SK-N-SH treated with all-trans-retinoic acid at 6 μM for 48 hours (cell line): Measurements from ENCODE around the gene SYCN.

Experiments used
- ATAC-seq: fragments of 200-7000 bp; cut with Tn5 transposase; 3 replicates; pipeline ENCODE4 v1.9.1; 2020; ENCODE audit warnings: mild to moderate bottlenecking, moderate library complexity
- ARNTL ChIP-seq: fragments of 450-650 bp; formaldehyde crosslinking; IDR thresholded peaks from 2 replicates; pipeline ENCODE4 v1.5.0; 2020; ENCODE audit warnings: low read depth, mild to moderate bottlenecking, moderate library complexity, borderline replicate concordance
- BACH2 ChIP-seq: fragments of 250-450 bp; sonication (Bioruptor Pico); IDR thresholded peaks from 2 replicates; pipeline ENCODE4 v1.9.0; 2021; ENCODE audit warnings: mild to moderate bottlenecking, borderline replicate concordance
- CREB5 ChIP-seq: fragments of 250-450 bp; sonication (Bioruptor Pico); IDR thresholded peaks from 2 replicates; pipeline ENCODE4 v1.5.1; 2020; ENCODE audit warnings: low read depth, mild to moderate bottlenecking, moderate library complexity
- CSDC2 ChIP-seq: fragments of 250-450 bp; sonication (Bioruptor Pico); IDR thresholded peaks from 2 replicates; pipeline ENCODE4 v1.5.0; 2020; ENCODE audit warnings: mild to moderate bottlenecking, moderate library complexity
- ESRRG ChIP-seq: fragments of 250-450 bp; sonication (Bioruptor Pico); IDR thresholded peaks from 2 replicates; pipeline ENCODE4 v1.6.1; 2021; ENCODE audit warnings: mild to moderate bottlenecking
- GLIS3 ChIP-seq: fragments of 250-450 bp; sonication (Bioruptor Pico); IDR thresholded peaks from 2 replicates; pipeline ENCODE4 v1.5.0; 2020; ENCODE audit warnings: mild to moderate bottlenecking, moderate library complexity
- ISL1 ChIP-seq: fragments of 250-450 bp; sonication (Bioruptor Pico); IDR thresholded peaks from 2 replicates; pipeline ENCODE4 v2.1.2; 2022; ENCODE audit warnings: mild to moderate bottlenecking, moderate library complexity
- OSR1 ChIP-seq: fragments of 250-450 bp; sonication (Bioruptor Pico); IDR thresholded peaks from 2 replicates; pipeline ENCODE4 v1.8.0; 2022; ENCODE audit warnings: moderate library complexity, mild to moderate bottlenecking, inconsistent platforms
- PPARA ChIP-seq: fragments of 250-450 bp; sonication (Bioruptor Pico); IDR thresholded peaks from 2 replicates; pipeline ENCODE4 v1.5.0; 2020; ENCODE audit warnings: mild to moderate bottlenecking, borderline replicate concordance
- RARB ChIP-seq: fragments of 250-450 bp; sonication (Bioruptor Pico); IDR thresholded peaks from 2 replicates; pipeline ENCODE4 v1.8.0; 2021; ENCODE audit warnings: mild to moderate bottlenecking, moderate library complexity
- SNAI2 ChIP-seq: fragments of 250-450 bp; sonication (Bioruptor Pico); IDR thresholded peaks from 2 replicates; pipeline ENCODE4 v1.5.0; 2020; ENCODE audit warnings: mild to moderate bottlenecking, moderate library complexity
- TCF4 ChIP-seq: fragments of 250-450 bp; sonication (Bioruptor Pico); IDR thresholded peaks from 2 replicates; pipeline ENCODE4 v1.8.0; 2021; ENCODE audit warnings: mild to moderate bottlenecking, moderate library complexity, borderline replicate concordance
- TOX ChIP-seq: fragments of 250-450 bp; sonication (Bioruptor Pico); IDR thresholded peaks from 2 replicates; pipeline ENCODE4 v1.8.0; 2021; ENCODE audit warnings: mild to moderate bottlenecking, moderate library complexity, borderline replicate concordance
- ZC3H10 ChIP-seq: fragments of 250-450 bp; sonication (Bioruptor Pico); IDR thresholded peaks from 2 replicates; pipeline ENCODE4 v1.5.1; 2021; ENCODE audit warnings: mild to moderate bottlenecking, moderate library complexity
- ZFP3 ChIP-seq: fragments of 250-450 bp; sonication (Bioruptor Pico); IDR thresholded peaks from 2 replicates; pipeline ENCODE4 v1.5.0; 2020; ENCODE audit warnings: mild to moderate bottlenecking, moderate library complexity
- ZFP30 ChIP-seq: fragments of 450-650 bp; formaldehyde crosslinking; IDR thresholded peaks from 2 replicates; pipeline ENCODE4 v1.5.0; 2022; ENCODE audit warnings: mild to moderate bottlenecking, moderate library complexity
- ZNF565 ChIP-seq: fragments of 450-650 bp; formaldehyde crosslinking; conservative IDR thresholded peaks from 2 replicates; pipeline ENCODE4 v1.5.0; 2020; ENCODE audit warnings: low read depth, mild to moderate bottlenecking, moderate library complexity
- ZNF70 ChIP-seq: fragments of 450-650 bp; formaldehyde crosslinking; IDR thresholded peaks from 2 replicates; pipeline ENCODE4 v1.5.0; 2020; ENCODE audit warnings: mild to moderate bottlenecking, moderate library complexity
- ZNF8 ChIP-seq: fragments of 450-650 bp; formaldehyde crosslinking; IDR thresholded peaks from 2 replicates; pipeline ENCODE4 v1.5.0; 2020; ENCODE audit warnings: mild to moderate bottlenecking, moderate library complexity
- TF ChIP-seq, protein P1 (sequence below): fragments of 250-450 bp; sonication (Bioruptor Pico); IDR thresholded peaks from 2 replicates; pipeline ENCODE4 v1.5.1; 2021; ENCODE audit warnings: mild to moderate bottlenecking, moderate library complexity
- TF ChIP-seq, protein P2 (sequence below): fragments of 250-450 bp; sonication (Bioruptor Pico); IDR thresholded peaks from 2 replicates; pipeline ENCODE4 v1.8.0; 2020; ENCODE audit warnings: mild to moderate bottlenecking, moderate library complexity, borderline replicate concordance
- TF ChIP-seq, protein P3 (sequence below): fragments of 250-450 bp; sonication (Bioruptor Pico); IDR thresholded peaks from 2 replicates; pipeline ENCODE4 v1.5.0; 2020; ENCODE audit warnings: mild to moderate bottlenecking, moderate library complexity

The SYCN gene

DNA sequence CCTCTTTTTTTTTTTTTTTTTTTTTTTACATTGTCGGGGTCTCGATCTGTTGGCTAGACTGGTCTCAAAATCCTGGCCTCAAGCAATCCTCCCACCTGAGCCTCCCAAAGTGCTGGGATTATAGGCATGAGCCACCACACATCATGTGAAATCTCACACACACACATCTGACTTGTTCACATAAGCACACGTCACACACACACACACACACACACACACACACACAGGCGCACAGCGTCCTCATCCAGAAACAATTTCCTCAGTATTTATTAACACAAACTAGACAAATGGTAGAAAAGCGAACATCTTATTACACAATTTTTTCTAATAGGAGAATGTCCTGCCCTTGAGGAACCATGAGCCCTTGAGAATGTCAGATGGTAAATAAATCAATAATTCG, 5.1 kb upstream of the SYCN start:
- no peak for ATAC-seq
- TF ChIP-seq RARB (CRISPR knock-in tag) (no peak), ARNTL (CRISPR knock-in tag) (no peak), PPARA (CRISPR knock-in tag) (no peak), ESRRG (no peak), GLIS3 (CRISPR knock-in tag) (no peak), CSDC2 (CRISPR knock-in tag) (no peak), SNAI2 (CRISPR knock-in tag) (no peak), ZFP3 (CRISPR knock-in tag) (no peak), OSR1 (CRISPR knock-in tag) (no peak)
- TF ChIP-seq, protein P1, sequence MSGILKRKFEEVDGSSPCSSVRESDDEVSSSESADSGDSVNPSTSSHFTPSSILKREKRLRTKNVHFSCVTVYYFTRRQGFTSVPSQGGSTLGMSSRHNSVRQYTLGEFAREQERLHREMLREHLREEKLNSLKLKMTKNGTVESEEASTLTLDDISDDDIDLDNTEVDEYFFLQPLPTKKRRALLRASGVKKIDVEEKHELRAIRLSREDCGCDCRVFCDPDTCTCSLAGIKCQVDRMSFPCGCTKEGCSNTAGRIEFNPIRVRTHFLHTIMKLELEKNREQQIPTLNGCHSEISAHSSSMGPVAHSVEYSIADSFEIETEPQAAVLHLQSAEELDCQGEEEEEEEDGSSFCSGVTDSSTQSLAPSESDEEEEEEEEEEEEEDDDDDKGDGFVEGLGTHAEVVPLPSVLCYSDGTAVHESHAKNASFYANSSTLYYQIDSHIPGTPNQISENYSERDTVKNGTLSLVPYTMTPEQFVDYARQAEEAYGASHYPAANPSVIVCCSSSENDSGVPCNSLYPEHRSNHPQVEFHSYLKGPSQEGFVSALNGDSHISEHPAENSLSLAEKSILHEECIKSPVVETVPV (CRISPR knock-in tag): no peak

GRCh38 chr19:39208175-39208795, 4.2 kb upstream of the SYCN start:
- TF ChIP-seq, protein P2, sequence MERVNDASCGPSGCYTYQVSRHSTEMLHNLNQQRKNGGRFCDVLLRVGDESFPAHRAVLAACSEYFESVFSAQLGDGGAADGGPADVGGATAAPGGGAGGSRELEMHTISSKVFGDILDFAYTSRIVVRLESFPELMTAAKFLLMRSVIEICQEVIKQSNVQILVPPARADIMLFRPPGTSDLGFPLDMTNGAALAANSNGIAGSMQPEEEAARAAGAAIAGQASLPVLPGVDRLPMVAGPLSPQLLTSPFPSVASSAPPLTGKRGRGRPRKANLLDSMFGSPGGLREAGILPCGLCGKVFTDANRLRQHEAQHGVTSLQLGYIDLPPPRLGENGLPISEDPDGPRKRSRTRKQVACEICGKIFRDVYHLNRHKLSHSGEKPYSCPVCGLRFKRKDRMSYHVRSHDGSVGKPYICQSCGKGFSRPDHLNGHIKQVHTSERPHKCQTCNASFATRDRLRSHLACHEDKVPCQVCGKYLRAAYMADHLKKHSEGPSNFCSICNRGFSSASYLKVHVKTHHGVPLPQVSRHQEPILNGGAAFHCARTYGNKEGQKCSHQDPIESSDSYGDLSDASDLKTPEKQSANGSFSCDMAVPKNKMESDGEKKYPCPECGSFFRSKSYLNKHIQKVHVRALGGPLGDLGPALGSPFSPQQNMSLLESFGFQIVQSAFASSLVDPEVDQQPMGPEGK: no peak
- TF ChIP-seq OSR1 (CRISPR knock-in tag) (no peak), ISL1 (CRISPR knock-in tag) (no peak), TCF4 (no peak)
- no peak for ATAC-seq

- no peak for ATAC-seq
- TF ChIP-seq ISL1 (CRISPR knock-in tag) (no peak), ZNF8 (CRISPR knock-in tag) (no peak), ZNF70 (CRISPR knock-in tag) (no peak), RARB (CRISPR knock-in tag) (no peak), ZNF565 (CRISPR knock-in tag) (no peak), BACH2 (CRISPR knock-in tag) (no peak), CREB5 (no peak), TOX (CRISPR knock-in tag) (no peak)
- TF ChIP-seq, protein P1 (CRISPR knock-in tag): no peak
- TF ChIP-seq, all 23 proteins: peak for 0
Measured at GRCh38 chr19:39207293-39207836, 3.3 kb upstream of the SYCN start.

DNA sequence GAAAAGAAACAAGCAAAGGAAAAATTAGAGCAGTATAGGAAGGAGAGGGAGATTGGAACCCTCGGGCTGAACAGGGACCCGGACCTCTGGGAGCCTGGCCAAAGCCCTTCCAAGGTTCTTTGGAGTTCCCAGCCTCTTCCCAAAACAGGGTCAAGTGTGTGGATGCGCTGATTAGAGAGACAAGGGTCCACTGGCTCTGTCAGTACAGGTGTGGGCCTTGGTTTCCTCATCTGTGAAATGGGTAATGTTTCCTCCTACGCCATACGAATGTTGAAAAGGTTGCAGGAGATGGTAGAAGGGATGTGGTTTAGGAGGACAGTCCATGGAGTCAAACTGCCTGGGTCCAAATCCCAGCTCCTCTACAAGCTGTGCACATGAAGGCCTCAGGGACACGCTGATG, 2.1 kb upstream of the SYCN start:
- TF ChIP-seq RARB (CRISPR knock-in tag) (no peak), SNAI2 (CRISPR knock-in tag) (no peak), ESRRG (no peak), ZFP3 (CRISPR knock-in tag) (no peak)
- TF ChIP-seq, protein P1 (CRISPR knock-in tag): no peak
- TF ChIP-seq, all 23 proteins: peak for 0
- no peak for ATAC-seq

DNA sequence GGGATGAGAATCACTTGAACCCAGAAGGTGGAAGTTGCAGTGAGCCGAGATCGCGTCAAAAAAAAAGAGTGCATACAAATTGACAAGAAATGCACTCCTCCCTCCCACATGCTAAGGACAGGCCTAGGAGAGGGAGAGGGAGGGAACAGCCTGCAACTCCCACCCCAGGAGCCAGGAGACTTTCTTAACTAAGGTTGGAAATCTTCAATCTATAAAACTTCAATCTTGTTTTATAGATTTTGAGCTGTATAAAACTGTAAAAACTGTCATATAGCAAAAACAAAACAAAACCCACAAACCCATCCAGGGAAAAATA, 1.3 kb upstream of the SYCN start:
- ATAC-seq: no peak
- TF ChIP-seq TCF4 (no peak), ZC3H10 (CRISPR knock-in tag) (no peak), ZNF8 (CRISPR knock-in tag) (no peak), ZFP30 (CRISPR knock-in tag) (no peak), PPARA (CRISPR knock-in tag) (no peak), GLIS3 (CRISPR knock-in tag) (no peak)
- TF ChIP-seq, protein P3, sequence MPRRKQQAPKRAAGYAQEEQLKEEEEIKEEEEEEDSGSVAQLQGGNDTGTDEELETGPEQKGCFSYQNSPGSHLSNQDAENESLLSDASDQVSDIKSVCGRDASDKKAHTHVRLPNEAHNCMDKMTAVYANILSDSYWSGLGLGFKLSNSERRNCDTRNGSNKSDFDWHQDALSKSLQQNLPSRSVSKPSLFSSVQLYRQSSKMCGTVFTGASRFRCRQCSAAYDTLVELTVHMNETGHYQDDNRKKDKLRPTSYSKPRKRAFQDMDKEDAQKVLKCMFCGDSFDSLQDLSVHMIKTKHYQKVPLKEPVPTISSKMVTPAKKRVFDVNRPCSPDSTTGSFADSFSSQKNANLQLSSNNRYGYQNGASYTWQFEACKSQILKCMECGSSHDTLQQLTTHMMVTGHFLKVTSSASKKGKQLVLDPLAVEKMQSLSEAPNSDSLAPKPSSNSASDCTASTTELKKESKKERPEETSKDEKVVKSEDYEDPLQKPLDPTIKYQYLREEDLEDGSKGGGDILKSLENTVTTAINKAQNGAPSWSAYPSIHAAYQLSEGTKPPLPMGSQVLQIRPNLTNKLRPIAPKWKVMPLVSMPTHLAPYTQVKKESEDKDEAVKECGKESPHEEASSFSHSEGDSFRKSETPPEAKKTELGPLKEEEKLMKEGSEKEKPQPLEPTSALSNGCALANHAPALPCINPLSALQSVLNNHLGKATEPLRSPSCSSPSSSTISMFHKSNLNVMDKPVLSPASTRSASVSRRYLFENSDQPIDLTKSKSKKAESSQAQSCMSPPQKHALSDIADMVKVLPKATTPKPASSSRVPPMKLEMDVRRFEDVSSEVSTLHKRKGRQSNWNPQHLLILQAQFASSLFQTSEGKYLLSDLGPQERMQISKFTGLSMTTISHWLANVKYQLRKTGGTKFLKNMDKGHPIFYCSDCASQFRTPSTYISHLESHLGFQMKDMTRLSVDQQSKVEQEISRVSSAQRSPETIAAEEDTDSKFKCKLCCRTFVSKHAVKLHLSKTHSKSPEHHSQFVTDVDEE (CRISPR knock-in tag): no peak
- TF ChIP-seq, protein P1 (CRISPR knock-in tag): no peak
